ENCODE measurements around the gene DENND1A. TPM values are rescaled to one million over a fixed set of nuclear protein-coding genes. Genes with fewer than 3 reads are reported as not detected.

The DENND1A gene
- total RNA-seq, 1 donor from 2014 or later, result 48.1 TPM

DNA sequence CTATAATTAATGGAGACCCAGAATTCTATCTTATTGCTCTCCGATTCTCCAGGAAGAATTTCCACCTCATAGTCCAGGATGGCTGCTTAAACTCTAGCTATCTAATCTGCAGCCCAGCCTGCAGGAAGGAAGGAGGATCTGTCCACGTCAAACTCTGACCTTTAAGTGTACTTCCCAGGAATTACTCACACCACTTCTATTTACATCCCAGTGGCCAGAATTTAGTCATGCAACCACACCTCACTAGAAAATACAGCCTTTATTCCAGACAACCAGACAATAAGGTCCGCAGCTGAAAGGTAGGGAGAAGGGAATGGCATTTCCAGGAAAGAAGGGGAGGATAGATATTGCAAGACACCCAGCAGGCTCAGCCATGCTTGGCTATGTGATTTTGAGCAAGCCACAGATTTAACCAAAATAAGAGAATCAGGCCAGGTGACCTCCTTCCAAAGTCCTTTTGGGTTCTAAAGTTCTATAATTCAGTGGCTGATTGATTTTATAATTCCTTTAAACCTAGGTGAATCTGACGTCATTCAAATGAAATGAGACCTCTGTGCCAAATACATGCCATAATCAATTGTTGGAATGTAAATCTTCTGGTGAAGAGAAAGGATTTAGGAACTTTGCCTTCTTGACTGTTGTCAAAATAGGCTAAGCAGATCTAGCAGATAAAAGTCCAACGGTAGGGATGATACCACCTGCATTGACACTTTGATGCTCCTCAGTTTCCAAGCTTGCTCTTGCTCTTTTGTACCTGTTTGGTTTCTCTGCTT is 3.7 kb upstream of the DENND1A start:
- H3F3A ChIP-seq (ENCODE audit: low read depth), result peaks cover 21% of the 10 kb centered on the region
- Mint-ChIP-seq H3K4me3 (no peak overlapping the region), H3K9me3 (peaks cover 12% of the 10 kb centered on the region), H3K27me3 (ENCODE audit: insufficient read depth, low read depth) (peaks cover 9% of the 10 kb centered on the region), H3K36me3 (no peaks in the 10 kb centered on the region), H3K27ac (no peak overlapping the region), H3K4me1 (peaks cover 13% of the 10 kb centered on the region)
- peaks cover 3% of the 10 kb centered on the region for H3K9me3 ChIP-seq (ENCODE audit: low read depth)
- H3K27me3 ChIP-seq, result no peaks in the 10 kb centered on the region
- peaks cover 9% of the 10 kb centered on the region for H3K79me2 ChIP-seq (ENCODE audit: low read depth)
- no peak overlapping the region for H3K27ac ChIP-seq
- H3K9ac ChIP-seq, result no peak overlapping the region
- H4K20me1 ChIP-seq (ENCODE audit: low read depth), result peaks cover 6% of the 10 kb centered on the region
- H2AFZ ChIP-seq (replicated peaks), result no peak overlapping the region
- TF ChIP-seq EZH2phosphoT487 (IDR thresholded peaks at IDR 0.05), result no peak
- no peak for TF ChIP-seq EZH2 (IDR thresholded peaks at IDR 0.05)
- TF ChIP-seq, protein P1, sequence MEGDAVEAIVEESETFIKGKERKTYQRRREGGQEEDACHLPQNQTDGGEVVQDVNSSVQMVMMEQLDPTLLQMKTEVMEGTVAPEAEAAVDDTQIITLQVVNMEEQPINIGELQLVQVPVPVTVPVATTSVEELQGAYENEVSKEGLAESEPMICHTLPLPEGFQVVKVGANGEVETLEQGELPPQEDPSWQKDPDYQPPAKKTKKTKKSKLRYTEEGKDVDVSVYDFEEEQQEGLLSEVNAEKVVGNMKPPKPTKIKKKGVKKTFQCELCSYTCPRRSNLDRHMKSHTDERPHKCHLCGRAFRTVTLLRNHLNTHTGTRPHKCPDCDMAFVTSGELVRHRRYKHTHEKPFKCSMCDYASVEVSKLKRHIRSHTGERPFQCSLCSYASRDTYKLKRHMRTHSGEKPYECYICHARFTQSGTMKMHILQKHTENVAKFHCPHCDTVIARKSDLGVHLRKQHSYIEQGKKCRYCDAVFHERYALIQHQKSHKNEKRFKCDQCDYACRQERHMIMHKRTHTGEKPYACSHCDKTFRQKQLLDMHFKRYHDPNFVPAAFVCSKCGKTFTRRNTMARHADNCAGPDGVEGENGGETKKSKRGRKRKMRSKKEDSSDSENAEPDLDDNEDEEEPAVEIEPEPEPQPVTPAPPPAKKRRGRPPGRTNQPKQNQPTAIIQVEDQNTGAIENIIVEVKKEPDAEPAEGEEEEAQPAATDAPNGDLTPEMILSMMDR (IDR thresholded peaks at IDR 0.05), result no peak
- peaks cover 25% of the 10 kb centered on the region for H3K4me1 ChIP-seq
- DNase-seq (ENCODE audit: low spot score), result no peak
- H3K4me2 ChIP-seq, result no peak overlapping the region
- no peaks in the 10 kb centered on the region for H3K36me3 ChIP-seq
- H3K4me3 ChIP-seq, result no peak overlapping the region

DNA sequence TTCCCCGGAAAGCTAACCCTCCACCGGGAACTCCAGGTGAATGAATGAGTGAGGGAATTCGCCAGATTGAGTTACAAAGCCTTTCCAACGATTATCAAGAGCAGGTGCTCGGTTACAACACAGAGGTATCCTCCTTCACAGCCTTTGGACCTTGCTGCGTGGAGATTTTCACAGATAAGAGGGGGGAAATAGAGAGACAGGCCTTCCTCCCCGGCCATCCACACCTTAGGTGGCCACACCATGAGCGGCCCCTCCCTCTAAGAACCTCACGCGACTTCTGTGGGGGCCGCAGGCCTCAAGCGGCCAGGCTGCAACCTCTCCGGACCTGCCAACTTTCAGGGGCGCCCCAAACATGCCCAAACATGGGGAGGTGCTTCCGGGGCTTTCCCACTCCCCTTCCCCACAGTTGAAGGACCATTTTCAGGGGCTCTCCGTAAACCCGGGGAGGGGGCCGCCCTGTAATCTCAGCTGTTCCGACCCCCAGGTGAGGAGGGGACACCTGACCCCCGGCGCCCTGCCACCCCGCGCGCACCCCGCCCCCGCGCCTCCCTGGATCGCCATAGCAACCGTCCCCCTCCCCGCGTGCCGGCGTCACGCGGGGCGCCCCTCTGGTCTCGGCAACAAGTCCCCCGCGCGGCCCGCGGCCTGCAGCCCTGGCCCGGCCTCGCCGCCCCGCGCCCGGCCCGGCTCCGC is 603 bp downstream of the DENND1A start:
- H3K79me2 ChIP-seq (ENCODE audit: low read depth), result peaks cover 52% of the 10 kb centered on the region
- Mint-ChIP-seq H3K27ac (no peak overlapping the region), H3K4me1 (peaks cover 31% of the 10 kb centered on the region), H3K9me3 (peaks cover 5% of the 10 kb centered on the region), H3K27me3 (ENCODE audit: insufficient read depth, low read depth) (peaks cover 7% of the 10 kb centered on the region), H3K4me3 (peak overlapping the region; percentile 91), H3K36me3 (peaks cover 6% of the 10 kb centered on the region)
- H3K4me1 ChIP-seq, result peaks cover 53% of the 10 kb centered on the region
- no peaks in the 10 kb centered on the region for H3K9me3 ChIP-seq (ENCODE audit: low read depth)
- H2AFZ ChIP-seq (replicated peaks), result no peak overlapping the region
- peaks cover 21% of the 10 kb centered on the region for H3F3A ChIP-seq (ENCODE audit: low read depth)
- no peaks in the 10 kb centered on the region for H3K27me3 ChIP-seq
- TF ChIP-seq EZH2phosphoT487 (IDR thresholded peaks at IDR 0.05) (no peak), EZH2 (IDR thresholded peaks at IDR 0.05) (no peak)
- TF ChIP-seq, protein P1 (IDR thresholded peaks at IDR 0.05), result no peak
- no peaks in the 10 kb centered on the region for H3K36me3 ChIP-seq
- H3K27ac ChIP-seq, result no peak overlapping the region
- peak overlapping the region; percentile 98 for H3K4me2 ChIP-seq
- H3K4me3 ChIP-seq, result peak overlapping the region; percentile 76
- peaks cover 39% of the 10 kb centered on the region for H4K20me1 ChIP-seq (ENCODE audit: low read depth)
- peak; percentile 35 for DNase-seq (ENCODE audit: low spot score)
- peak overlapping the region; percentile 28 for H3K9ac ChIP-seq

DNA sequence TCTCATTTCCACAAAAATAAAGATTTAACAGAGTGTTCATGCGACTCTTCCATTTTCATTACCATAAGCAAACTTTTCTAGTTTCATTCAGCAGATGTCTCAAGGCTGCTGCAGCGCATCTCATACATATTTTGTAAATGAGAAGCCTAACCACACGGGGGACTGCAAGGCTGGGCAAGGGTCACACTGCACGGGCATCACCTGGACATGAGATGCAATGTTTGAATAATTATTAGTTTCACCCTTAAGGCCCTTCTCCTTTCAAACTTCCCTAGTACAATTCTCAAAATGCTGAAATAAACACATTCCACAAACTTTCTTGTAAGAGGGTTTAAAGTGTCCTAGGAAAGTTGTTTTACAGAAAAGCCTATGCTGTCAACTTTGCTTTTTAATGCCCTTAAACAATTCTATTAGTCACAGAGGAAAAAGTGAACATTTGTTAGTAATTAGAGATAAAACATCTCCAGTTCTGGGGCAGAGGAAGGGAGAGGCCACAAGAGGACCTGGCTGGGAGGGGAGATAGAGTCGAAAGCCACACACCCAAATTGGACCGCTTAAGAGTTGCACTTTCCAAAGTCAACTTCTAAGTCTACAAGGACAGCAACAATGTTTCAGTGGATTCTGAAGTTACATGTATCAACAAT is 1.3 kb downstream of the DENND1A start:
- H2AFZ ChIP-seq (replicated peaks), result no peak overlapping the region
- peaks cover 31% of the 10 kb centered on the region for H3K4me1 Mint-ChIP-seq

More for the DNA sequence above, 1.3 kb downstream of the DENND1A start:
- H3K4me3 ChIP-seq, result peak overlapping the region; percentile 76
- H3K9me3 ChIP-seq (ENCODE audit: low read depth), result no peaks in the 10 kb centered on the region
- H3K4me3 Mint-ChIP-seq, result peak overlapping the region; percentile 91
- H3K4me1 ChIP-seq, result peaks cover 47% of the 10 kb centered on the region
- H3K79me2 ChIP-seq (ENCODE audit: low read depth), result peaks cover 59% of the 10 kb centered on the region
- peaks cover 21% of the 10 kb centered on the region for H3F3A ChIP-seq (ENCODE audit: low read depth)
- TF ChIP-seq EZH2 (IDR thresholded peaks at IDR 0.05), result no peak
- H3K36me3 ChIP-seq, result no peaks in the 10 kb centered on the region
- peaks cover 5% of the 10 kb centered on the region for H3K9me3 Mint-ChIP-seq
- no peak overlapping the region for H3K27ac Mint-ChIP-seq
- H3K27me3 ChIP-seq, result no peaks in the 10 kb centered on the region
- peaks cover 7% of the 10 kb centered on the region for H3K27me3 Mint-ChIP-seq (ENCODE audit: insufficient read depth, low read depth)
- DNase-seq (ENCODE audit: low spot score), result no peak
- H3K27ac ChIP-seq, result no peak overlapping the region
- H4K20me1 ChIP-seq (ENCODE audit: low read depth), result peaks cover 39% of the 10 kb centered on the region
- peak overlapping the region; percentile 28 for H3K9ac ChIP-seq
- H3K36me3 Mint-ChIP-seq, result peaks cover 6% of the 10 kb centered on the region
- peak overlapping the region; percentile 98 for H3K4me2 ChIP-seq
